GM21529 (cell line): ENCODE results near the gene CTTN.
"Not testable (repeated sequence)": the region's sequence is repeated elsewhere in the genome, so short reads cannot be mapped to it uniquely, and the experiment has no call there.

Source experiments
- ATAC-seq: cut with Tn5 transposase; IDR thresholded peaks from one replicate; pipeline ENCODE4 v1.9.1; 2021; ENCODE audit not compliant: unreplicated experiment

The CTTN gene

GRCh38 chr11:70445605-70446004 lies 47.3 kb downstream of the CTTN start:
- ATAC-seq, result no peak

GRCh38 chr11:70448983-70449567 lies 50.7 kb downstream of the CTTN start:
- no peak for ATAC-seq

GRCh38 chr11:70454197-70454767 lies 56.0 kb downstream of the CTTN start:
- no peak for ATAC-seq

DNA sequence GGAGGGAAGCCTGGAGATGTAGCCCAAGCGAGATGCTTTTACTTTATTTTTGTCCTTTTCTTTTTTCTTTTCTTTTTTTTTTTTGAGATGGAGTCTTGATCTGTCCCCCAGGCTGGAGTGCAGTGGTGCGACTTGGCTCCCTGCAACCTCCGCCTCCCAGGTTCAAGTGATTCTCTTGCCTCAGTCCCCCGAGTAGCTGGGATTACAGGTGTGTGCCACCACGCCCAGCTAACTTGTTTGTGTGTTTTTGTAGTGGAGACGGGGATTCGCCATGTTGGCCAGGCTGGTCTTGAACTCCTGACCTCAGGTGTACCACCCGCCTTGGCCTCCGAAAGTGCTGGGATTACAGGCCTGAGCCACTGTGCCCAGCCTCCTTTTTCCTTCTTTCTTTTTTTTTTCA lies 56.5 kb downstream of the CTTN start:
- ATAC-seq, result not testable (repeated sequence)

DNA sequence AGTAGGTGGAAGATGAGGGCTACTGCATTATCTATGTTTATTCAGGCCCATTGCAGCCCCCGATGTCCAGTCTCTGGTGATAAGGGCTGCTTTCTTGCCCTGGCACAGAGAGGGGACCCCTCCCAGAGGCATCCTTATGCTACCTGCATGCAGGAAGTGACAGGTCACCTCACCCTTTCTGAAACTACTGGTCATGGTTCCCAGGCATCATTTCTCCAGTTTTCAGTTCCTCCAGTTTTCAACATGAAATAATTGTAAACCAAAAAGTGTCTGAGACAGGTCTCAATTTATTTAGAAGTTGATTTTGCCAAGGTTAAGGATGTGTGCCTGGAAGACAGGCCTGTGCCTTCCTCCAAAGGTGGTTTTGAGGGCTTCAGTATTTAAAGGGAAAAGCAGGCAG lies 57.0 kb downstream of the CTTN start:
- no peak for ATAC-seq

- no peak for ATAC-seq
Observed at GRCh38 chr11:70456921-70457532, 58.7 kb downstream of the CTTN start.

DNA sequence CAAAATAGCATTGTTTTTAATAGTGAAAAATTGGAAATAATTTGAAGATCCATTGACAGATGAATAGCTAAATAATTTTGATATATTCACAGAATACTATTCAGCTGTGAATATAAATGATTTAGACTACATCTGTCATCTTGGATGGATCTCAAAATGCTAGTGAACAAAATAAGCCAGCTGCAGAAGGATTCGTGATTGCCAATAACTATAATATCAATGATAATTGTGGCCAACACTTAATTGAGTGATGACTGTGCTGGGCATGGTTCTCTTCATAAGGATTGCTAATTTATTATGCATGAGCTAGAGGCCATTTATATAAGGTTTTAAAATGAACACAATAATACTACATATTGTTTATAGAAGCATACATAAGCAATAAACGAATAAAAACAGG lies 60.4 kb downstream of the CTTN start:
- no peak for ATAC-seq

GRCh38 chr11:70460111-70460510 lies 61.8 kb downstream of the CTTN start:
- ATAC-seq, result no peak

- ATAC-seq, result no peak
Observed at GRCh38 chr11:70460964-70461363, 62.6 kb downstream of the CTTN start.

- ATAC-seq, result no peak
Observed at GRCh38 chr11:70462818-70463477, 64.6 kb downstream of the CTTN start.

GRCh38 chr11:70463478-70464255 lies 65.3 kb downstream of the CTTN start:
- ATAC-seq, result no peak

GRCh38 chr11:70464509-70465361 lies 66.4 kb downstream of the CTTN start:
- no peak for ATAC-seq

GRCh38 chr11:70466154-70466553 lies 67.8 kb downstream of the CTTN start:
- ATAC-seq, result no peak

DNA sequence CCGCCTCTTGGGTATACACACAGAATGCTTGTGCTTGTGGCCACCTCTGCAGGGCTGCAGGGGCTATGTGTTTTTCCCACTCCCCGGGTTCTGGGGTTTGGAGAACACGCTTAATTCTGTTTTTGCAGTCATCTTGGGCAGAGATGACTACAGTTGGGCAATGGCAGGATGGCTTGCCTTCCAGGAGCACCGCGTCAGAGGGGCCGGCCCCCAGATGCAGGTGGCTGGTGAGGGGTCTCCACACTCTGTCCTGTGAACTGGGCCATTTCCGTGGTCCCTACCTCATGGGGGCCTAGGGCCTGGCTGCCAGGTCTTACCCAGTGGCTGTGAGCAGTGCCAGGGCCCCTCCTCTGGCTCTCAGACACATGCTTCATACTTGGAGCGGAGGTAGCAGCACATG lies 68.3 kb downstream of the CTTN start:
- no peak for ATAC-seq

GRCh38 chr11:70467201-70468085 lies 69.1 kb downstream of the CTTN start:
- ATAC-seq, result no peak

- no peak for ATAC-seq
Observed at GRCh38 chr11:70468256-70469195, 70.2 kb downstream of the CTTN start.

DNA sequence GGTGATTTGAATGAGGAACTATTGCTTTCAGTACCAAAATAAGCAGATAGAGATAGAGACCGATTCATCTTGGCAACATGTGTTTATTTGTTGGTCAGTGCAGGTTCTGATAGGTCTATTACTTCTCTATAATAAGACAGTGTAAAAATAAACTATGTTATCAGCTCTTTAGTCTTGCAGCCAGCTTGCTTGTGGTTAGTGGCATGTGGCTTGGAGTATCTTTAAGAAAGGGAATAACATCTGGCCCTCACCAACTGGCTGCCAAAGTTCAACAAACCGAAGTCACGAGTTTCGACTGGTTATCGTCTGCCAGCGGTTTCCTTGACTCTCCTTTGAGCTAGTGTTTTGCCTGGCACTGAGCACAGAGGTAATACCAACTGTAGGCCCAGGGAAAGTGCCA lies 71.8 kb downstream of the CTTN start:
- ATAC-seq, result peak; percentile 58

GRCh38 chr11:70471254-70471653 lies 72.9 kb downstream of the CTTN start:
- ATAC-seq, result peak; percentile 41
